Endodermal cell (in vitro differentiated cells): Measurements from ENCODE around the gene VWA3B. TPM values are rescaled to one million over a fixed set of nuclear protein-coding genes. Genes with fewer than 3 reads are reported as not detected.

ENCODE experiments used
- DNase-seq: peaks from one replicate; pipeline ENCODE4 v3.0.0-alpha.2; 2017
- H3K27ac ChIP-seq: 2 replicates; pipeline ENCODE4 v1.5.1; 2013; ENCODE audit warnings: mild to moderate bottlenecking, low read depth, low read length, moderate library complexity
- H3K27me3 ChIP-seq: 2 replicates; pipeline ENCODE4 v1.6.1; 2013; ENCODE audit warnings: mild to moderate bottlenecking, low read length, moderate library complexity; ENCODE audit not compliant: insufficient read depth, control insufficient read depth, poor library complexity, severe bottlenecking
- H3K36me3 ChIP-seq: 2 replicates; pipeline ENCODE4 v1.7.0; 2013; ENCODE audit warnings: mild to moderate bottlenecking, low read length, moderate library complexity; ENCODE audit not compliant: control insufficient read depth, insufficient read depth
- H3K4me1 ChIP-seq: one replicate; pipeline ENCODE4 v1.7.0; 2013; ENCODE audit warnings: low read length; ENCODE audit not compliant: control insufficient read depth, insufficient read depth
- H3K4me3 ChIP-seq: 2 replicates; pipeline ENCODE4 v1.5.1; 2013; ENCODE audit warnings: mild to moderate bottlenecking, low read length, moderate library complexity
- H3K9ac ChIP-seq: 2 replicates; pipeline ENCODE4 v1.6.1; 2013; ENCODE audit warnings: mild to moderate bottlenecking, low read length, moderate library complexity; ENCODE audit not compliant: poor library complexity, severe bottlenecking; ENCODE audit errors: extremely low read depth
- H3K9me3 ChIP-seq: 2 replicates; pipeline ENCODE4 v1.6.1; 2013; ENCODE audit warnings: mild to moderate bottlenecking, low read length, moderate library complexity; ENCODE audit not compliant: control insufficient read depth
- H3K27ac Mint-ChIP-seq: 2 replicates; pipeline ENCODE4 v1.8.0; 2020; ENCODE audit warnings: mixed read lengths
- H3K27me3 Mint-ChIP-seq: 2 replicates; pipeline ENCODE4 v1.8.0; 2021; ENCODE audit warnings: mild to moderate bottlenecking, mixed read lengths; ENCODE audit not compliant: insufficient read depth
- H3K36me3 Mint-ChIP-seq: 2 replicates; pipeline ENCODE4 v1.8.0; 2020; ENCODE audit warnings: low read depth, mixed read lengths
- H3K4me1 Mint-ChIP-seq: 2 replicates; pipeline ENCODE4 v1.8.0; 2020; ENCODE audit warnings: mixed read lengths
- H3K4me3 Mint-ChIP-seq: 2 replicates; pipeline ENCODE4 v1.8.0; 2020; ENCODE audit warnings: mild to moderate bottlenecking, moderate library complexity, mixed read lengths
- H3K9me3 Mint-ChIP-seq: 2 replicates; pipeline ENCODE4 v1.8.0; 2020; ENCODE audit warnings: mild to moderate bottlenecking, mixed read lengths
- WGBS, 2 experiments: methylation state at CpG; one replicate each; pipeline versions ENCODE4 v1.1.5 to v1.1.7; 2013; ENCODE audit warnings: missing lambda C conversion rate in 2 of 2, mixed read lengths in 1 of 2; ENCODE audit not compliant: insufficient coverage in 1 of 2, insufficient read length in 1 of 2; 5-methylcytosine and 5-hydroxymethylcytosine counted together
- total RNA-seq, 2 donors: library from RNA; stranded (reverse); fragmentation: NEBNext Ultra II Directional in 1 of 2; extraction: Animal tissue kit (Norgen Biotek cat#: 25700) in 1 of 2; gene quantifications; 2 replicates in 1 of 2; 3 replicates in 1 of 2; pipeline ENCODE4 v1.2.1, GENCODE V29; 2021
- TF ChIP-seq, protein P1 (sequence below): fragments of 200-600 bp; sonication (generic); conservative IDR thresholded peaks from 2 replicates; pipeline ENCODE4 v1.5.0; 2021; ENCODE audit warnings: antibody characterized with exemption, mild to moderate bottlenecking

The VWA3B gene
- total RNA-seq, 2 donors from 2014 or later: 0.38 to 0.64 TPM

DNA sequence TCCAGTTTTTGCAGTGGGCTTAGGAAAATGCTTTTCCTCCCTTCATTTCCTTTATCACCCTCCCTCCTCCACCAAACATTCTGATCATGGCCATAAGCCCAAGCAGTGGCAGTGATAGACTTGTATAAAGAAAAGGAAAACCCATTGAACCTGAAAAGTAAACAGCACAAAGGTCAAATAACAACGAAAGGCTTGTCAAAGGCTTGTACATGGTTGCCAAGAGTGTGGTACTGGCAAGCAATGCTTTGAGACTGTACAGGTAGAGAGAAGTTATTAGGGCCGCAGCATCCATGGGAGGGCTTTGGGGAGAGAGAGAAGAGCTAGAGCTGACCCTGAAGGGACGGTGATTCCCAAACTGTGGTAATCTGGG lies 2.1 kb upstream of the VWA3B start:
- DNase-seq: no peak
- H3K27ac ChIP-seq: no peak overlapping the region
- Mint-ChIP-seq H3K9me3 (peaks cover 2% of the 10 kb centered on the region), H3K36me3 (no peaks in the 10 kb centered on the region), H3K4me3 (no peak overlapping the region), H3K27me3 (peaks cover 41% of the 10 kb centered on the region), H3K4me1 (peaks cover 12% of the 10 kb centered on the region), H3K27ac (no peak overlapping the region)
- WGBS, 2 experiments: 92 to 93% methylated on average over 2 to 3 of the region's 3 CpGs
- TF ChIP-seq, protein P1, sequence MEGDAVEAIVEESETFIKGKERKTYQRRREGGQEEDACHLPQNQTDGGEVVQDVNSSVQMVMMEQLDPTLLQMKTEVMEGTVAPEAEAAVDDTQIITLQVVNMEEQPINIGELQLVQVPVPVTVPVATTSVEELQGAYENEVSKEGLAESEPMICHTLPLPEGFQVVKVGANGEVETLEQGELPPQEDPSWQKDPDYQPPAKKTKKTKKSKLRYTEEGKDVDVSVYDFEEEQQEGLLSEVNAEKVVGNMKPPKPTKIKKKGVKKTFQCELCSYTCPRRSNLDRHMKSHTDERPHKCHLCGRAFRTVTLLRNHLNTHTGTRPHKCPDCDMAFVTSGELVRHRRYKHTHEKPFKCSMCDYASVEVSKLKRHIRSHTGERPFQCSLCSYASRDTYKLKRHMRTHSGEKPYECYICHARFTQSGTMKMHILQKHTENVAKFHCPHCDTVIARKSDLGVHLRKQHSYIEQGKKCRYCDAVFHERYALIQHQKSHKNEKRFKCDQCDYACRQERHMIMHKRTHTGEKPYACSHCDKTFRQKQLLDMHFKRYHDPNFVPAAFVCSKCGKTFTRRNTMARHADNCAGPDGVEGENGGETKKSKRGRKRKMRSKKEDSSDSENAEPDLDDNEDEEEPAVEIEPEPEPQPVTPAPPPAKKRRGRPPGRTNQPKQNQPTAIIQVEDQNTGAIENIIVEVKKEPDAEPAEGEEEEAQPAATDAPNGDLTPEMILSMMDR: no peak
- peaks cover 27% of the 10 kb centered on the region for H3K27me3 ChIP-seq
- no peaks in the 10 kb centered on the region for H3K36me3 ChIP-seq
- no peak overlapping the region for H3K9ac ChIP-seq
- no peaks in the 10 kb centered on the region for H3K9me3 ChIP-seq
- no peaks in the 10 kb centered on the region for H3K4me1 ChIP-seq
- H3K4me3 ChIP-seq: no peak overlapping the region

DNA sequence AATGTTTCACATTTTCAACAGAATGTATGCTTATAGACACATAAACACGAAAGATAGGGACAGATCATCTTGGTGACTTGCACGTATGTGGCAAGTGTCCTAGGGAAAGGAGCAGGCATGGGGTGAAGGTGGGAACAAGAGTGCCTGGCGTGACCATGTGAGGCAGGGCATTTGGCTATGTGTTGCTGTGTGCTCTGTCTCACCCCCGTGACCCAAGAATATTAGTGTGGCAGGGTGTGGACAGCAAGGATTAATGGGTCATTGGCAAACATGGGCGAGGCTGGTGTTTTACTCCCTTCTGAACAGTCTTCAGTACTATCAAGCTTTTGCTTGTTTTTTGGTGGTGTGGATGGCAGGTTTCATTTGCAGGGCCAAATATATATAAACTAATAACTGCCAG lies 1.3 kb upstream of the VWA3B start:
- Mint-ChIP-seq H3K27me3 (peaks cover 41% of the 10 kb centered on the region), H3K36me3 (no peaks in the 10 kb centered on the region), H3K27ac (no peak overlapping the region), H3K4me3 (no peak overlapping the region), H3K4me1 (peaks cover 12% of the 10 kb centered on the region), H3K9me3 (no peaks in the 10 kb centered on the region)
- DNase-seq: no peak
- H3K4me3 ChIP-seq: no peak overlapping the region
- WGBS, 2 experiments: 90 to 94% methylated on average over 2 to 5 of the region's 5 CpGs
- no peak overlapping the region for H3K9ac ChIP-seq
- H3K27ac ChIP-seq: no peak overlapping the region
- H3K4me1 ChIP-seq: peaks cover 3% of the 10 kb centered on the region
- no peaks in the 10 kb centered on the region for H3K36me3 ChIP-seq
- no peaks in the 10 kb centered on the region for H3K9me3 ChIP-seq
- peaks cover 27% of the 10 kb centered on the region for H3K27me3 ChIP-seq
- TF ChIP-seq, protein P1: no peak

- H3K9me3 ChIP-seq: no peaks in the 10 kb centered on the region
- Mint-ChIP-seq H3K27ac (no peak overlapping the region), H3K4me3 (peak overlapping the region; percentile 66), H3K9me3 (no peaks in the 10 kb centered on the region), H3K4me1 (peaks cover 25% of the 10 kb centered on the region), H3K36me3 (no peaks in the 10 kb centered on the region), H3K27me3 (peaks cover 41% of the 10 kb centered on the region)
- WGBS, 2 experiments: 56 to 80% methylated on average over 6 to 13 of the region's 13 CpGs
- no peak for DNase-seq
- H3K4me1 ChIP-seq: peaks cover 11% of the 10 kb centered on the region
- peak overlapping the region; percentile 67 for H3K9ac ChIP-seq
- H3K27me3 ChIP-seq: peaks cover 27% of the 10 kb centered on the region
- H3K27ac ChIP-seq: no peak overlapping the region
- no peaks in the 10 kb centered on the region for H3K36me3 ChIP-seq
- TF ChIP-seq, protein P1: no peak
- H3K4me3 ChIP-seq: peak overlapping the region; percentile 85
Measured at GRCh38 chr2:98087447-98088020, 567 bp downstream of the VWA3B start.
